Astrocyte of the hippocampus (primary cell): Measurements from ENCODE around the gene TUBA4B.

ENCODE experiments used
- DNase-seq: peaks from one replicate; pipeline ENCODE4 v3.0.0; 2011; ENCODE audit warnings: low read depth, low spot score

Gene TUBA4B

DNA sequence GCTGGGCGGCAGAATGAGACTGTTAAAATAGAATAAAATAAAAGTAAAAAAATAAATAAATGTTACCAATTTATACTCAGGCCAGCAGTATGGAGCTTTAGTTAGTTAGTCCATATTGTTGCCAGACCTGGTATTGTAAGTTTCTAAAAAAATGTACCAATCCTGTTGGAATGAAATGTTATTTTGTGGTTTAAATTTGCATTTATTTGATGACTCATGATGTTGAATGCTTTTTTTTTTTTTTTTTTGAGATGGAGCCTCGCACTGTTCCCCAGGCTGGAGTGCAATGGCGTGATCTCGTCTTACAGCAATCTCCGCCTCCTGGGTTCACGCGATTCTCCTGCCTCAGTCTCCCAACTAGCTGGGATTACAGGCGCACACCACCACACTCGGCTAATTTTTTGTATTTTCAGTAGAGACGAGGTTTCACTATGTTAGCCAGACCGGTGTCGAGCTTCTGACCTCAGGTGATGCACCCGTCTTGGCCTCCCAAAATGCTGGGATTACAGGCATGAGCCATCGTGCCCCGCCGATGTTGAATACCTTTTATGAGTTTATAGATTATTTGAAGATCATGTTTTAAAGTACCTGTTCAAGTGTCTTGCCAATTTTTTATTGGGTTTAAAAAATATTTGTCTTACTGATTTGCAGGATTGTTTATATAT is 61.9 kb downstream of the TUBA4B start:
- peak; percentile 48 for DNase-seq
